Stimulated activated CD4-positive, alpha-beta T cell treated with anti-CD3 and anti-CD28 coated beads, TNF-alpha, amount 100 ng/mL, for 4 hours (primary cell): Measurements from ENCODE around the gene RBM5.

Experiments used
- DNase-seq, 3 experiments: peaks; one replicate each; pipeline ENCODE4 v3.0.0-alpha.2; 2020; ENCODE audit warnings: low read depth in 3 of 3

The RBM5 gene

DNA sequence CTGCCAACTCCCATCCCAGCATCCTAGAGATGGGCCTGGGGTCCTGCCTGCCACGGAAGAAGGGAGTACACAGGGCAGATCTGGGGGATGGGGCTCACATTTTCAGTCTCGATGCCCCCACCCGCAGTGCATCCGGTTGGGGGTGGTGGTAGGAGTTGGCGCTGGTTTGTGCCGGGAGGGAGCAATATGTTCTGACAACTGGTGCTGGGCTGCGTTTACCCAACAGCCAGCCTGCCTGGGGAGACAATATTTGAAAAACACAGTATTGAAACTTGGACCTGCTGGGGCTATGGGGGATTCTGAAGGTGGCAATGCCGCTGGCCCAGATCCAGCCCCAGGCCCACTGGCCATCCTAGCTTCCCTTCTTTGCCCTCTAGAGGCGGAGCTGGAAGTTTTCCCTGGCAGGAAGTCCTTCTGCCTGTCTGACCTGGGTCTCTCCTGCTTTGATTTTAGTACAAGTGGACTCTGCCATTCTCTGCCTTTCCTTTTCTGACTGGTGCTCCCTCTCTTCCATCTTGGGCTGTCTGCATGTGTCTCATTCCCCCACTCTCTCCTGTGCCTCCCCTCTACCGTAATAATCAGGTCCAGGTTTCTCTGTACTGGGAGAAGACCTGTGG lies 69.9 kb downstream of the RBM5 start:
- no peak for DNase-seq

DNA sequence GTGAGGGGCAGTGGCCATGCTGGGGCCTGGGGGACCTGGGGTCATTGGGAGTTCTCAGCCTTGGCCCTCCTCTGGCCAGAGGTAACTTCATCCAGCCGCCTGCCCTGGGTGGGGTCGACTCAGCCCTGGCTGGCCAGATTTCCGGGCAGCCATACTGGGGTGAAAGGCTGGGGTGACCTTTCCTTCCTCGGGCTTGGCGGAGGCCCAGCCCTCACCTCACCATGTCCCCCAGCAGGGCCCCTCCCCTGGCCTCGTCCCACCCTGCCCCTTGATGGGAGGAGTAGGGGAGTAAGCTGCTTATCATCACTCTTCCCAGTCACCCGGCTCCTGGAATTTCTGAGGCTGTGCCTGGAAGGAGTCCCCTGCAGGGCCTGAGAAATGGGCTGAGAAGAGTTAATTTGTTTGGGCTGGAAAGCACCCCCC lies 71.9 kb downstream of the RBM5 start:
- no peak for DNase-seq

DNA sequence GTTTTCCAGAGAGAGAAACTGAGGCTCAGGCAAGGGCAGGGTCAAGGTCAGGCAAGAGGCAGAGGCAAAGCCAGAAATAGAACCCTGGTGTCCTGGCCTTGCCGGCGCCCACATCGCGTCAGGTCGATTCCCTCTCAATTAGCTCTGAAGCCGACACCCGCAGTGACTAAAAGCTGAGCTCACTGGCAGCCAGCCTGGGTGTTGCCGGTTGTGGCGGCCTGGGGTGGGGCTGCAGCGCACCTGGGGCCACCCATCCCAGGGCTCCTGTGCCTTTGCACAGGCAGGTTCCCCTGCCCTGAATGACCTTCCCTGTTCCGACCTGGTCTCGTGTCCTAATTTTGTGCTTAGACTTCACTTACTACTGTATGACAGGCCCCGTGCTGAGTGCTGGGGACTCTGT lies 72.6 kb downstream of the RBM5 start:
- no peak for DNase-seq

DNA sequence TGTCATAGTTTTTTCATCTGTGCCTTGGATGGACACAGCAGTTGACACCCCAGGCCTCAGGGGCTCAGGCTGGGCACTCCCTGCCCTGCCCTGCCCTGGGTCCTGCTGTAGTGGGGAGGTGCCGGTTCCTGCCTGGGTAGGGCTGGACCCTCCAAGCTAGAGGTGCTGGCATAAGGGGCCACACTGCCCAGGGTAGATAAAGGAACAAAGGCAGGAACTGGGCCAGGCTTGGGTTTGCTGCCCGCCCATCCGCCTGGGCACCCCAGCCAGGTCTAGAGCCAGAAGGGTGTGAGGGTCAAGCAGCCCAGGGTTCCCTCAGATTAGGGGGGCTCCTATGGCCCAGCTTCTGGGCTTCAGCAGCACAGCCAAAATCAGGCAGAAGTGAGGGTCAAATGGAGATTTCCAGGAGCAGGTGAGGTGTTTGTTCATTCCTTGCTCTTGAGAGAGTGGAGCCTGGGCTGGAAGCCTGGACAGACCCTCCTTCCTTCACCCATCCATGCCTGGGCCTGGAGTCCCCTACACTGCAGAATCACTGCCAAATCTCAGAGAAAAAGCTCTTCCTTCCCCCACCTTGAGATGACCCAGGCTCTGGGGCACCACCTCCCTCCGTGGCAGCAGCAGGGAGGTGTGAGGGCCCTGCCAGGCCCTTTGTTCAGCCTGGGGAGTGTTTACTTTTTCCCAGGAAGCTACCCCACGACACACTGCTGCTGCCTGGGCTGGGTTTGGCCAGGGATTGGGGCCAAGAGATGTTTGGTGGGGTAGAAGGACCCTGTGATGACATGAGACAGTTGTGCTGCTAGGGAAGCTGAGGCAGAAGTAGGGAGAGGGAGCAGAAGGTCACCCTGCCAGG lies 73.5 kb downstream of the RBM5 start:
- DNase-seq, result no peak

DNA sequence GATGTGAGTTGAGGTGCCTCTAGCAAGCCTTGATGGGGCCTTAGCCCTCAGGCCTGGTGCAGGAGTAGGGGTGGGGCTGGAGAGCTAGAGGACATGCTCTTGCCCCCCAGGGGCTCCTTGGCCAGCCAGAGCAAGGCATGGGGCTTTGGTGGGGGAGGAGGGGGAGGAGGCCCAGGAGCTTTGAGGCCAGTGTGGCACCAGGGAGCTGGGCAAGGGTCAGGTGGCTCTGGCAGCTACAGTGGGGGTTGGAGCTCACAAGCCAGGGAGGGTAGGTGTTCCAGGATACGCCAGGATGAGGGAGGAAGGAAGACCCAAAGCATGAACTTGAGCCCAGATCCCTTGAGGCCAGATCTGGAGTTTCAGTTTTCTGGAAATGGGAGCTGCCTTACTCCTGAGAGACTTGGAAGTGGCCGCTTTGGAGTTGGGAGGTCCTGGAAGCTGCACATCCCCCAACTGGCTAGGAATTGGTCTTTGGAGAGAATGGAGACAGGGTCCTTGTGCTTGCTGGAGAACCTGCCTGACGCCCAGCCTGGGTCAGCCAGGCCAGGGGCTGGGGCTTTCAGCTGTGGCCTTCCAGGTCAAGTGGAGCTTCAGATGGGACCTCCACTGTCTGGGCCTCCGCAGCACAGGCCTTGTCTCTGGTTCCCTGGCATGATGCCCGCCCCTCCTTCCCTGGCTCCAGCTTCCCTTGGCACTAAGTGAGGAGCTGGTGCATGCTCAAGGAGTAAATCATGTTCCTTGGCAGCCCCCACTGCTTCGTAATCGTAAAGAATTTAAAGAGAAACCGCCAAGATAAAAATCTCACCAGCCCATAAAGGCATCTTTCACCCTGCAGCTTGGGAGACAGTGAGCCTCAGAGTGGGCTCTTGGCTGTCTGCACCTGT lies 75.1 kb downstream of the RBM5 start:
- DNase-seq, result no peak

DNA sequence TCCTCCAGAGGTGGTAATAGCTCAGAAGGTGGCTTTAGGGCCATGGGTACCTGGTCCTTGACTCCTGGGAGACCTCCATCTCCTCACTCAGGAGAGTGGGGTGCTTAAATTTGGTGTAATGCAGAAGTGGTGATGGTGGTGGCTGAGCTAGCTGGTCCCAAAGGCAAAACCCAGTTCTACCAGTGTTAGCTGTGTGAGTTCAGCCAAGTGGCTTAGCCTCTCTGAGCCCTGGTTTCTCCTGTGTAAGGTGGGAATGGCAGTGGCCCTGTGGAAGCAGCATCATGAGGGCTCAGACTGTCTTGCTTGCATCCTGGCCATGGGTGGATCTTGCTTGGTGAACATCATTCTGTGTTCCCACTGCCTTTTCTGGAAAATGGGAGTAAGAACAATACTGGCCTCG lies 75.8 kb downstream of the RBM5 start:
- DNase-seq, result no peak

DNA sequence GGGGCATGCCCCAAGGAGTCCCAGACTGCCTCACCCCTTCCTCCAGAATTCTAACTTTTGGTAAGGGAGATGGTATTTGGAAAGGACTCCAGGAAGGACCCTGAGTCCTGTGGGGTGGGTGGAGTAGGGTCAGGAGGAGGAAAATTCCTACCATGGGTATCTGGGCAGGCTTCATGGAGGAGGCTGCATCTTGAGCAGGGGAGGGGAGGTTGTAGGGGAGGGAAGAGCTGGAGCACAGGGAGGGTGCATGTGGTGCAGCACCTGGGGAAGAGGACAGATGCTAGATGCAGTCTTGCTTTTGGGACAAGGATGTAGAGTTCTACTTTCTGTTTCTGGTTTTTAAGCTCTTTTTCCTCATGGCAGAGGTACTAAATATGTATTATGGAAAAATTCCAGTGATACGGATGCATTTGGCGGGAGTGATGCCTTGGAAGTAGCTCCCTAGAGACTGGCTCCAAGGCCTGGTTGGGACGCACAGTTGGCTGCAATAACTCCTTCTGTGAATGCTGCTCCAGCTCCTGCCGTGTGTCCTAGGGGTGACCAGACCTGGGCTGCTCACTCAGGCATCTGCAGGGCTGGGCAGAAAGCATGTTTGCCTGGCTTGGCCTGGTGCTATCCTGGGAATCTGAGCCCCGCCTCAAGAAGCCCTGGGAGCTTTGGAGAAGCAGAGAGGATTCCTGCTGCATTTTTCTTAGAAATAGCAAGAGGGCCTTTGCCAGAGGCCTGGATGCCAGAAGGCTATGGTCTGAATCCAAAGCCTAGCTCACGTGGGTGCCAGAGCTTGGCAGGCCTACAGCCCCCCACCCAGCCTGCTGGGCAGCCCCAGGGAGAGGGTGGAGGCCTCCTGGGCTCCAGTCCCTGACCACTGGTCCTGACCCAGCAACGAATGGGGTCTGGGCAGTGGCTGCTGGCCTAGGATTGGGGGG lies 76.5 kb downstream of the RBM5 start:
- no peak for DNase-seq

DNA sequence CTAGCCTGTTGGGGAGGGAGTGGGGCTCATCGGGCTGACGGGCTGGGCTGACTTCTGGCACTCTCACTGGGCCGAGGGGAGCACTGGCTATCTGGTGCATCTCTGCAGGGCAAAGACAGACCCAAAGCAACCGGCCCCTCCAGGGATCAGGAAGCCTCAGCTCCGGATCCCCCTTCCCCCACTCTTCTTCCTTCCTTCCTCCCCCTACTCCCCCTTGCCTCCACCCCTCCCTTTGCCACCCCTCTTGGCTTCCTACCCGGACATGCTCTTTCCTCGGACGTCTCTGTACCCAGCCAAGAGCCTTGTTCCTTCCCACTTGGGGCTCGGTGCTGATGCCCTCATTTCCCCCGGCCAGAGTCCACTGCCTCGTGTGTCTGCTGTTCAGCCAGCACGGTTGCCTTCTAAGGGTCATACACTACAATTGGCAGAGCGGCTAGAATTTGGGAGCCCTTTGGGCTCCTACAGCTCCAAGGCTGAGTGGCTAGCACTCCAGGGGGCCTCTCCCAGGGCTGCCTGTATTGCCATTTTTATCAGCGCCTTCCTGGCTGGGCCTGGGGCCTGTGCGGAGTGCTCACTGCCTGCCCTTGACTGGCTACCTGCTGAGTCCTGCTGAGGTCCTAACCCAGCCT lies 77.3 kb downstream of the RBM5 start:
- DNase-seq, result no peak

DNA sequence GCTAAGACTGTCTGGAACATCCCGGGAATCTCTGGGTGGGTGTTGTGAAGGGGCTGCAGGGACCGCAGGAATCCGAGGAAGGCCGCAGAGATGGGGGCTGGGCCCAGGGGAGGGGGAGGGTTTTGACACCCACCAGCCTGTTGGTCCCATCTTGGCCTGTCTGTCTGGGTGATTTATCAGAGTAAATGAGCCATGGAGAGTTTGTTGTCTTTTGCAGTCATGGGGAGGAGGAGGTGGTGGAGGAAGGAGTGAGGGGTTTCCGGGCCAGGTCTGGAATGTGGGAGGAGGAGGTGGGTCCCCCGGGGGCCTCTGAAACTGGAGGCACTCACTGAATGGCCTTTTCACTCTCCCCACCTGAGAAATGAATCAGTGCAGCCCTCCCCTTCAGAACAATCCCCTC lies 77.9 kb downstream of the RBM5 start:
- no peak for DNase-seq

DNA sequence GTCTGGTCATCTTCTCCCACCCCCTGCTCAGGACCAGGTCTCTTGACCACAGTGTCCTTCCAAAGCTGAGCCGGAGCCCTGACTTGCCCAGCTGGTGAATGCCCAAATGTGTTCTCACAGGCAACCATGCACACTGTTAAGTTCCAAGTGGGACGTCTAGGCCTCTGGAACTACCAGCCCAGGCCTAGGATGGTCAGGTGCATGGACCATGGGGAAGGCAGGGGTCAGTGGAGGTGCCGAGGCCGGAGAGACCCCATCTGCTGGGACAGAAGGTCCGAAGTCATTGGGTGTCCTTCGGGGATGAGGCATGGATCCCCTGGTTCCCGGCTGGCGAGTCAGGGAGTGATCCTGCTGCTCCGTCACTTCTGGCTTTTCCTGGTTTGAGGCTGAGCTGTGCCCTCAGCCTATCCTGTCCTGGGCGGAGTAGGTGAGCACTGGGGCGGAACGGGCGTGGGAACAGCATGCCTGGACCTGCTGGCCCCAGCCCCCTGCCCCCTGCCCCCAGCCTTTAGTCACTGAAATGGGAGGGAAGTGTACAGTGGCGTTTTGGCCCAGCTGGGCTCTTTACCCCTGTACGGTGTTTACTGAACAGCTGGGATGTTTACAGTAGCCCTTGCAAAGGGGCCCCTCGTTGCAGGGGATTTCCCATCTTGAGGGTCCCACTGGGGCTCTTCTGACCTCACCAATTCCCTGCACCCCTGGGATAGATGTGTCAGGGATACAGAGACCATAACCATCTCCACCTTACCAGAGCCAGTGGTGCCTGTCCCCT lies 78.5 kb downstream of the RBM5 start:
- no peak for DNase-seq

DNA sequence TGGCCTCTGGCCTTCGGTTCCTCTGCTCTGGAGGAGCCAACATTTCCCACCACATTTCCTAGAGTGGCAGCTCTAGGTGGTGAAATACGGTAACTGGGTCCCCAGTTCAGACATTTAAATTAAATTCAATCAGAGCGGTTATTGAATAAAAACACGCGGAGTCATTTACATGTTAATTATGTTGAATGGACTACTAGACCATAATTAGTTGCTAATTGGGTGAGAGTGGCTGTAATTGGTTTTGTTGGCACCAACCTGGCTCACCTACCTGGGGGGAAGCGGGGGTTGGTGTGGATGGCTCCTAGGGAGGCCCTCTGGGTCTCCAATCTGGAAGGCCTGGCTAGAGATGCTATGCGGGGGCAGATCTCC lies 79.1 kb downstream of the RBM5 start:
- no peak for DNase-seq

DNA sequence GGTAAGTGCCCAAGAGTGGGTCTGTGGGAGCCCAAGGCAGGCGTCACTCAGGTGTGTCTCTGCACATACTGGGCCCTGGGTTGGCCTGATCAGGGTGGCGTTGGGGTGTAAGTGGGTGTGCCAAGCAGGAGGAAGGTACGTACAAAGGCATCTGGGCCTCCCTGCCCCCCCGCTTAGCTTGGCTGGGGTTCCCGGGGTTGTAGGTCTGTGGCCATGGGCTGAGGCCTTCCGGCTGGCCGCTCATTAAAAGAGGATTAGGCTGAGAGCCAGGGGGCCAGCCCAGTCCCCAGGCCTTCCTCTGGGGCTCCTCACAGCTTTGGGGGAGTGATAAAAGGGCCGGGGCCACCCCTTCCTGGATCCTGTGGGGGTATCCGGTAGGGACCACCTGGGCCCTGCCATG lies 79.7 kb downstream of the RBM5 start:
- DNase-seq, result no peak
